Measurements from ENCODE around the gene ZNF627. TPM values are rescaled to one million over a fixed set of nuclear protein-coding genes. Genes with fewer than 3 reads are reported as not detected.

ZNF627 gene
- total RNA-seq, 2 donors from 2014 or later = 4.6 to 8.8 TPM

DNA sequence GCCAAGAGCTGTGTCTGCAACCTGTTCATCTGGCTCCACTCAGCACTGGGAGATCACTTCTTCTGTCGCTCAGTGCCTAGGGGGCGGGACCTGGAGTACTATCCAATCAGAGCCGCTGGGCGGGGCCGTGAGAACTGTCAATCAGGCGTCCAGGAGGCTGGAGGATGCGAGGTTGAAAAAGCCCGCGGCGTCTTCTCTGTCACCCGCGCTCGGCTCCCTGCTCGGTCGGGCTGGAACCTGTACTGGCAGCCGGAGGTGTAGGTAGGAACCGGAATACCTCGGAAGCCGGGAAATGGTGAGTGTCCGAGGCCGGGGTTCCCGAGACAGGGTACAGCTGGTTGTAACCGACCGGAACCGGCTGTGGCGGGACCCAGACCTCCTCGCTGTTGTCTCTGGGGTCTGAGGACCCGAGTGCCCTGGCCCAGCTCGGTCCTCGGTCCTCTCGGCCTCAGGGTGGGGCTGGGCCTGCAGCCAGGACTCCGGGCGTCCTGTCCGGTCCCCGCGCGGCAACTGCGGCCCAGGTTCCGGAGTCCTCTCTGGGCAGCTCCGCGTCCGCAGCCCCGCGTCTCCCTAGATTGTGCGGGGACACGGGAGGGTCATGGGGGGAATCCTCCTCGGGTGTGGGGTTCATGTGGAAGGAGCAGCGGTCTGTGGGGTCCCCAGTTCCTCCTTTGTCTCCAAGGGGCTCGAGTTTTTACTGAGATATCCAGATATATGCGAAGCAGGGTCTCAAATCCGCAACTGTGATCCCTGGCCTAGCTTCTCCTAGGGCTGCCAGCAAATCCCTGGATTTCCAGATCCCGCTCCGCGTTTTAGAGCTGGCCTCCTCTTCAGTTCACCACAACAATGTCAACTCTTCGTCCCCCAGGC is 42.6 kb downstream of the ZNF627 start:
- Histone ChIP-seq H3K27me3 (no peaks in the 10 kb centered on the region), H3K4me3 (peak overlapping the region; percentile 17 to 25), H3K9me3 (no peaks in the 10 kb centered on the region), H3K36me3 (replicated peaks in 1 of 2; ENCODE audit: insufficient read depth in 1 of 2, low read depth in 2 of 2) (no peaks in the 10 kb centered on the region), H3K4me1 (peaks cover 3% of the 10 kb centered on the region), H3K27ac (peak overlapping the region in 3 of 4 donors; percentile 56 to 69 (median 69))
- TF ChIP-seq POLR2A (IDR thresholded peaks at IDR 0.05) (peak in 2 of 3 donors; percentile 27 to 46), CTCF (IDR thresholded peaks at IDR 0.05) (no peak)
- WGBS, 2 donors = 0 to 2% methylated on average over 1 to 46 of the region's 55 CpGs
- intact Hi-C loops (cut with DNase I) = no loop called here
- DNase-seq (peak; percentile 96 to 99 (median 98)), ATAC-seq (peak; percentile 99)

- Histone ChIP-seq H3K9me3 (no peaks in the 10 kb centered on the region), H3K27me3 (no peaks in the 10 kb centered on the region), H3K27ac (no peak overlapping the region), H3K36me3 (replicated peaks in 1 of 2; ENCODE audit: insufficient read depth in 1 of 2, low read depth in 2 of 2) (no peaks in the 10 kb centered on the region), H3K4me1 (peaks cover 3% of the 10 kb centered on the region), H3K4me3 (no peak overlapping the region)
- no peak for DNase-seq
- no peak for ATAC-seq
- TF ChIP-seq POLR2A (IDR thresholded peaks at IDR 0.05) (no peak), CTCF (IDR thresholded peaks at IDR 0.05) (no peak)
- 82 to 93% methylated on average over 6 to 7 of the region's 7 CpGs for WGBS, 2 donors
- intact Hi-C loops (cut with DNase I) = no loop called here
Observed at GRCh38 chr19:11641244-11641643, 44.0 kb downstream of the ZNF627 start.

- no peaks in the 10 kb centered on the region for H3K9me3 ChIP-seq
- no peaks in the 10 kb centered on the region for H3K36me3 ChIP-seq (replicated peaks in 1 of 2; ENCODE audit: insufficient read depth in 1 of 2, low read depth in 2 of 2)
- H3K4me3 ChIP-seq = no peak overlapping the region
- intact Hi-C loops (cut with DNase I) = no loop called here
- no peaks in the 10 kb centered on the region for H3K27me3 ChIP-seq
- ATAC-seq (no peak), DNase-seq (no peak)
- no peak overlapping the region for H3K27ac ChIP-seq
- WGBS, 2 donors = 93 to 100% methylated on average over 3 of the region's 3 CpGs
- TF ChIP-seq POLR2A (IDR thresholded peaks at IDR 0.05) (no peak), CTCF (IDR thresholded peaks at IDR 0.05) (no peak)
- peaks cover 3% of the 10 kb centered on the region for H3K4me1 ChIP-seq
Observed at GRCh38 chr19:11642902-11643301, 45.6 kb downstream of the ZNF627 start.

GRCh38 chr19:11649941-11650340 is 52.7 kb downstream of the ZNF627 start:
- intact Hi-C loops (cut with DNase I) = no loop called here

More at GRCh38 chr19:11649941-11650340, 52.7 kb downstream of the ZNF627 start:
- no peaks in the 10 kb centered on the region for H3K27me3 ChIP-seq
- ATAC-seq (no peak), DNase-seq (no peak)
- no peak overlapping the region for H3K4me3 ChIP-seq
- TF ChIP-seq CTCF (IDR thresholded peaks at IDR 0.05) = no peak
- TF ChIP-seq POLR2A (IDR thresholded peaks at IDR 0.05) = no peak
- H3K9me3 ChIP-seq = peaks cover 0 to 17% (median 0%) of the 10 kb centered on the region in 3 donors
- H3K4me1 ChIP-seq = no peaks in the 10 kb centered on the region
- no peak overlapping the region for H3K27ac ChIP-seq
- no peaks in the 10 kb centered on the region for H3K36me3 ChIP-seq (replicated peaks in 1 of 2; ENCODE audit: insufficient read depth in 1 of 2, low read depth in 2 of 2)
